HL-60 (cell line): Measurements from ENCODE around the gene EFNA5.
"Not testable (repeated sequence)": the region's sequence is repeated elsewhere in the genome, so short reads cannot be mapped to it uniquely, and the experiment has no call there.

Experiments used
- DNase-seq, 2 experiments: peaks; one replicate each; pipeline ENCODE4 v3.0.0-alpha.2; 2010 to 2020; ENCODE audit warnings: low read depth in 1 of 2, low spot score in 1 of 2
- H3K27ac ChIP-seq: fragments of 250-450 bp; sonication (Bioruptor Pico); replicated peaks from 2 replicates; pipeline ENCODE4 v1.5.1; 2020; ENCODE audit warnings: mild to moderate bottlenecking, moderate library complexity
- H3K27me3 ChIP-seq: fragments of 250-450 bp; sonication (Bioruptor Pico); 2 replicates; pipeline ENCODE4 v1.5.1; 2021; ENCODE audit warnings: mild to moderate bottlenecking, moderate library complexity; ENCODE audit not compliant: insufficient read depth, poor library complexity, severe bottlenecking
- H3K4me3 ChIP-seq: replicated peaks from 2 replicates; pipeline ENCODE4 v1.5.1; 2011; ENCODE audit warnings: mild to moderate bottlenecking, control low read depth, low read length; ENCODE audit not compliant: insufficient read depth
- CTCF ChIP-seq: IDR thresholded peaks from one replicate; pipeline ENCODE4 v1.5.1; 2011; ENCODE audit warnings: low read length, control low read depth, inconsistent platforms; ENCODE audit not compliant: insufficient read depth
- GABPA ChIP-seq: IDR thresholded peaks from 2 replicates; pipeline ENCODE4 v1.6.1; 2012; ENCODE audit warnings: low read depth
- POLR2AphosphoS5 ChIP-seq: IDR thresholded peaks from 2 replicates; pipeline ENCODE4 v1.6.1; 2012; ENCODE audit warnings: low read depth
- REST ChIP-seq: IDR thresholded peaks from 2 replicates; pipeline ENCODE4 v1.6.1; 2012; ENCODE audit warnings: low read depth; ENCODE audit not compliant: insufficient replicate concordance
- SPI1 ChIP-seq: IDR thresholded peaks from 2 replicates; pipeline ENCODE4 v1.6.1; 2012; ENCODE audit warnings: low read depth, mild to moderate bottlenecking, borderline replicate concordance

Gene EFNA5

GRCh38 chr5:107437154-107437553, 233.6 kb downstream of the EFNA5 start:
- TF ChIP-seq CTCF (no peak), POLR2AphosphoS5 (no peak), SPI1 (no peak), GABPA (no peak), REST (no peak)
- H3K4me3 ChIP-seq = no peak overlapping the region
- H3K27me3 ChIP-seq = no peaks in the 10 kb centered on the region
- no peak for DNase-seq
- H3K27ac ChIP-seq = no peak overlapping the region

GRCh38 chr5:107436201-107436600, 234.5 kb downstream of the EFNA5 start:
- H3K27me3 ChIP-seq = no peaks in the 10 kb centered on the region
- H3K4me3 ChIP-seq = no peak overlapping the region
- H3K27ac ChIP-seq = no peak overlapping the region
- DNase-seq = no peak
- TF ChIP-seq REST = no peak
- no peak for TF ChIP-seq POLR2AphosphoS5
- no peak for TF ChIP-seq SPI1
- TF ChIP-seq GABPA = no peak
- TF ChIP-seq CTCF = no peak

- TF ChIP-seq GABPA (no peak), CTCF (no peak), SPI1 (no peak), POLR2AphosphoS5 (no peak), REST (no peak)
- no peak for DNase-seq
- Histone ChIP-seq H3K27ac (no peak overlapping the region), H3K27me3 (no peaks in the 10 kb centered on the region), H3K4me3 (no peak overlapping the region)
These were observed 235.7 kb downstream of the EFNA5 start for GRCh38 chr5:107435061-107435460.

- not testable (repeated sequence) for H3K27me3 ChIP-seq, H3K27ac ChIP-seq, H3K4me3 ChIP-seq, DNase-seq
These were observed 237.1 kb downstream of the EFNA5 start for GRCh38 chr5:107433646-107434045.
